Aorta (tissue), 5 donors: ENCODE measurements around the gene OR10H1. TPM values are rescaled to one million over a fixed set of nuclear protein-coding genes. Genes with fewer than 3 reads are reported as not detected.
"Not testable (repeated sequence)": the region's sequence is repeated elsewhere in the genome, so short reads cannot be mapped to it uniquely, and the experiment has no call there.

Source experiments
- ATAC-seq: fragments of 200-7000 bp; cut with Tn5 transposase; one replicate; pipeline ENCODE4 v1.9.1; 2022; ENCODE audit warnings: moderate library complexity; ENCODE audit not compliant: low FRiP score
- DNase-seq, 2 donors: peaks; one replicate each; pipeline ENCODE4 v3.0.0-alpha.2; 2020
- H3K27ac ChIP-seq, 2 donors: one replicate each; pipeline ENCODE4 v1.5.1; 2013; ENCODE audit warnings: low read length in 2 of 2, mild to moderate bottlenecking in 2 of 2, moderate library complexity in 2 of 2, control low read depth in 1 of 2, inconsistent platforms in 1 of 2, low read depth in 1 of 2
- H3K27me3 ChIP-seq, 2 donors: one replicate each; pipeline ENCODE4 v1.6.1; 2013; ENCODE audit warnings: control low read depth in 1 of 2, low read length in 1 of 2, mild to moderate bottlenecking in 1 of 2, moderate library complexity in 1 of 2; ENCODE audit not compliant: insufficient read depth in 2 of 2, control insufficient read depth in 1 of 2
- H3K36me3 ChIP-seq, 2 donors: one replicate each; pipeline ENCODE4 v1.6.1; 2013; ENCODE audit warnings: control low read depth in 1 of 2, low read length in 1 of 2, mild to moderate bottlenecking in 1 of 2; ENCODE audit not compliant: insufficient read depth in 2 of 2, control insufficient read depth in 1 of 2
- H3K4me1 ChIP-seq, 2 donors: one replicate each; pipeline ENCODE4 v1.6.1; 2013; ENCODE audit warnings: low read length in 2 of 2, control low read depth in 1 of 2, mild to moderate bottlenecking in 1 of 2, moderate library complexity in 1 of 2; ENCODE audit not compliant: insufficient read depth in 2 of 2, control insufficient read depth in 1 of 2
- H3K4me3 ChIP-seq, 2 donors: one replicate each; pipeline ENCODE4 v1.5.1; 2013; ENCODE audit warnings: low read length in 2 of 2, control low read depth in 1 of 2, mild to moderate bottlenecking in 1 of 2
- H3K9me3 ChIP-seq: one replicate; pipeline ENCODE4 v1.6.1; 2013; ENCODE audit warnings: mild to moderate bottlenecking, low read length; ENCODE audit not compliant: control insufficient read depth
- WGBS, 2 donors: extraction: QIAGEN DNeasy Blood & Tissue Kit; methylation state at CpG; one replicate each; pipeline ENCODE4 v1.1.7; 2013; 5-methylcytosine and 5-hydroxymethylcytosine counted together
- intact Hi-C, 2 donors: fragments of 100-400 bp; cut with DNase I; formaldehyde crosslinking; loops; one replicate each; pipeline versions ENCODE4 v1.14.2 to v1.15.0; 2022
- long read RNA-seq, 2 donors: library from polyadenylated mRNA; unstranded; transcript quantifications; one replicate each; pipeline ENCODE4 v2.0.0, GENCODE V29; 2020 to 2021
- polyA plus RNA-seq, 2 donors: library from polyadenylated mRNA; stranded (reverse); fragments of 200-250 nt; gene quantifications; one replicate each; pipeline ENCODE4 v1.2.3, GENCODE V29; 2013
- total RNA-seq, 2 donors: library from RNA; stranded (reverse); fragmentation: NEBNext Ultra II Directional; extraction: Animal tissue kit (Norgen Biotek cat#: 25700); gene quantifications; one replicate each; pipeline ENCODE4 v1.2.1, GENCODE V29; 2021
- donor health status: healthy with polysubstance abuse.
- donor health status: Bipolar disorder and iron deficiency.
- donor health status: DM: no; HTN: no; CAD: no.
- donor health status: DM: no; HTN: no; CAD: no.
- donor health status: DM: yes; HTN: yes; CAD: no.

Gene OR10H1, protein sequence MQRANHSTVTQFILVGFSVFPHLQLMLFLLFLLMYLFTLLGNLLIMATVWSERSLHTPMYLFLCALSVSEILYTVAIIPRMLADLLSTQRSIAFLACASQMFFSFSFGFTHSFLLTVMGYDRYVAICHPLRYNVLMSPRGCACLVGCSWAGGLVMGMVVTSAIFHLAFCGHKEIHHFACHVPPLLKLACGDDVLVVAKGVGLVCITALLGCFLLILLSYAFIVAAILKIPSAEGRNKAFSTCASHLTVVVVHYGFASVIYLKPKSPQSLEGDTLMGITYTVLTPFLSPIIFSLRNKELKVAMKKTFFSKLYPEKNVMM
- under 1 TPM in 1 of 2 donors, not detected in 1; 0.10 TPM for total RNA-seq
- not detected for polyA plus RNA-seq
- long read RNA-seq, donor 1: 0 reads
- long read RNA-seq, donor 2: 0 reads

DNA sequence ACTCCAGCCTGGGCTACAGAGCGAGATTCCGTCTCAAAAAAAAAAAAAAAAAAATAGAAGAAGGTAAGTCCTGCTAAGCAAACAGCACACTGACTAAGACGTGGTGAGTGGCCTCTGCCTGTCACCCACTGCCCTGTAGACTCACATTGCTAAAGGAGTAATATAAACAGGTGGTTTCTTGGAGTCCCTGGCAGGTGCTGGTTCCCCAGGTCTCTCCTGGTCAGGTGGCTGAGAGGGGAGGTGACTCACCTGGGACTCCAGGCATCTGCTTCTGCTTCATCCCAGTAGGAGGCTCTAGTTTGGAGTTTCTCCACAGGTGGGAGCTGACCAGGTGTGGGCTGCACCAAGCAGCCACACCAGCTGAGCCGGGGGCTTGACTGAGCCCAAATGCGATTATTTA is at the start of gene OR10H1:
Gene OR10H1 (minus strand): TSS at position 359 of the 400 bp plus-strand sequence. CDS start 7,627 bp downstream, outside the sequence.
- peaks cover 0 to 1% of the 10 kb centered on the region in 2 donors for H3K4me1 ChIP-seq
- H3K27ac ChIP-seq: no peak within 1 kb of the TSS
- intact Hi-C loops: no loop called here
- peaks cover 0 to 3% of the 10 kb centered on the region in 2 donors for H3K27me3 ChIP-seq
- ATAC-seq (no peak), DNase-seq (no peak)
- no peaks in the 10 kb centered on the region for H3K36me3 ChIP-seq
- WGBS, 2 donors: 53 to 61% methylated on average over 4 to 5 of the region's 5 CpGs
- no peak within 1 kb of the TSS for H3K4me3 ChIP-seq
- H3K9me3 ChIP-seq: no peaks in the 10 kb centered on the region

DNA sequence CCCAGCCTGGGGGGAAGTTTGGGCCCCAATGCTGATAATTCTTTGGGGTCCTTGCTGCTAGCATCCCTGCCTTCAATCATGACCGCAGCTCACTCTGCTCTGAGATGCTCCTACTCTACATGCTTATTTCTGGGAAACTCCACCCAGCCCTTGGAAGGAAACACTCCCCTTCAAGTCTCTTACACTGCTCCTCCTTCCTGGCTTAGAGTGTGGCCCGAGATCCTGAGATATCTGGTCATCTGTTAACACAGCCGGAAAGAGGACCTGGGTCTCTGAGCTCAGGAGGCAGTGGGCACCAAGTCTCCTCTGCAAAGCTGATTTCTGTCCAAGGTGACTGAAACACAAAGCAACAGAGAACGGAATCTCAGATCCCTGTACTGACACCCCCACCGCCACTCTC is 49.4 kb upstream of the OR10H1 start:
- 50 to 55% methylated on average over 5 of the region's 5 CpGs for WGBS, 2 donors
- Histone ChIP-seq H3K9me3 (no peaks in the 10 kb centered on the region), H3K4me1 (no peaks in the 10 kb centered on the region), H3K4me3 (no peak overlapping the region), H3K27ac (no peak overlapping the region), H3K27me3 (no peaks in the 10 kb centered on the region), H3K36me3 (no peaks in the 10 kb centered on the region)
- no peak for DNase-seq
- no peak for ATAC-seq
- intact Hi-C loops: loop anchor here (10.0 kb wide), 2 partner anchors 230 to 240 kb away; no protein-coding TSS in a partner anchor

GRCh38 chr19:15863272-15863671 is 47.8 kb upstream of the OR10H1 start:
- 72 to 81% methylated on average over 8 of the region's 8 CpGs for WGBS, 2 donors
- Histone ChIP-seq H3K9me3 (no peaks in the 10 kb centered on the region), H3K27me3 (no peaks in the 10 kb centered on the region), H3K27ac (no peak overlapping the region), H3K4me1 (no peaks in the 10 kb centered on the region), H3K36me3 (no peaks in the 10 kb centered on the region), H3K4me3 (no peak overlapping the region)
- DNase-seq (no peak), ATAC-seq (no peak)
- intact Hi-C loops: loop anchor here (10.0 kb wide), 2 partner anchors 228 to 238 kb away; no protein-coding TSS in a partner anchor

- WGBS, 2 donors: 46 to 52% methylated on average over 7 of the region's 7 CpGs
- Histone ChIP-seq H3K9me3 (no peaks in the 10 kb centered on the region), H3K4me3 (no peak overlapping the region), H3K4me1 (no peaks in the 10 kb centered on the region), H3K36me3 (no peaks in the 10 kb centered on the region), H3K27me3 (no peaks in the 10 kb centered on the region), H3K27ac (no peak overlapping the region)
- DNase-seq (no peak), ATAC-seq (no peak)
- intact Hi-C loops: loop anchor here (10.0 kb wide), 2 partner anchors 228 to 238 kb away; no protein-coding TSS in a partner anchor
These were observed 47.0 kb upstream of the OR10H1 start for GRCh38 chr19:15862444-15862843.

GRCh38 chr19:15860522-15860921 is 45.1 kb upstream of the OR10H1 start:
- intact Hi-C loops: loop anchor here (10.0 kb wide), 2 partner anchors 226 to 236 kb away; no protein-coding TSS in a partner anchor
- no peaks in the 10 kb centered on the region for H3K36me3 ChIP-seq
- no peak overlapping the region for H3K4me3 ChIP-seq
- H3K4me1 ChIP-seq: no peaks in the 10 kb centered on the region
- H3K27me3 ChIP-seq: no peaks in the 10 kb centered on the region
- no peaks in the 10 kb centered on the region for H3K9me3 ChIP-seq
- WGBS, 2 donors: 57 to 61% methylated on average over 6 of the region's 6 CpGs
- DNase-seq: no peak
- no peak for ATAC-seq
- H3K27ac ChIP-seq: no peak overlapping the region

GRCh38 chr19:15859187-15859586 is 43.7 kb upstream of the OR10H1 start:
- WGBS, 2 donors: 71 to 81% methylated on average over 4 to 6 of the region's 6 CpGs
- intact Hi-C loops: no loop called here
- no peak for ATAC-seq
- H3K9me3 ChIP-seq: no peaks in the 10 kb centered on the region
- no peaks in the 10 kb centered on the region for H3K4me1 ChIP-seq
- no peak for DNase-seq
- no peak overlapping the region for H3K4me3 ChIP-seq
- H3K27me3 ChIP-seq: no peaks in the 10 kb centered on the region
- H3K27ac ChIP-seq: no peak overlapping the region
- no peaks in the 10 kb centered on the region for H3K36me3 ChIP-seq

DNA sequence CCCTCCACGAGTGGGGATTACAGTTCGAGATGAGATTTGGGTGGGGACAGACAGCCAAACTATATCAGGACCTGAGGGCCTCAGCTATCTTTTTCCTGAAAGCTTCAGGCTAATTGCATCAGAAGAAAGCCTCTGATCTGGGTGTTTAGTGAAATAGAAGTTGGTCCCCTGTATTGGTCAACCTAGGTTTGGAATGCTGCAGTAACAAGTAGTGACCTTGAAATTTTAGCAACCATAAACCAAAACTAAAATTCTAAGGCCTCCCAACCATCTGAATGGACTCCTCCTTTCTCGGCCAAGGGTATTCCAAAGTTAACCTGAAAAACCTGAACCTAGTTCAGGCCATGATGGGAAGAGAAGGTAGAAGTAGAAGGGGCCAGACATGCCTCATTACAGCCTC is 34.9 kb upstream of the OR10H1 start:
- peaks cover 3% of the 10 kb centered on the region for H3K9me3 ChIP-seq
- H3K36me3 ChIP-seq: no peaks in the 10 kb centered on the region
- WGBS, 2 donors: 74 to 80% methylated on average over 3 of the region's 3 CpGs
- no peaks in the 10 kb centered on the region for H3K4me1 ChIP-seq
- ATAC-seq: no peak
- peaks cover 0 to 2% of the 10 kb centered on the region in 2 donors for H3K27me3 ChIP-seq
- no peak overlapping the region for H3K27ac ChIP-seq
- intact Hi-C loops: no loop called here
- no peak overlapping the region for H3K4me3 ChIP-seq
- no peak for DNase-seq

GRCh38 chr19:15846923-15847322 is 31.5 kb upstream of the OR10H1 start:
- ATAC-seq (no peak), DNase-seq (no peak)
- Histone ChIP-seq H3K27ac (no peak overlapping the region), H3K9me3 (peaks cover 1% of the 10 kb centered on the region), H3K4me1 (no peaks in the 10 kb centered on the region), H3K4me3 (no peak overlapping the region), H3K27me3 (peaks cover 0 to 2% of the 10 kb centered on the region in 2 donors), H3K36me3 (no peaks in the 10 kb centered on the region)
- intact Hi-C loops: no loop called here
- WGBS, 2 donors: 78 to 79% methylated on average over 6 of the region's 6 CpGs

DNA sequence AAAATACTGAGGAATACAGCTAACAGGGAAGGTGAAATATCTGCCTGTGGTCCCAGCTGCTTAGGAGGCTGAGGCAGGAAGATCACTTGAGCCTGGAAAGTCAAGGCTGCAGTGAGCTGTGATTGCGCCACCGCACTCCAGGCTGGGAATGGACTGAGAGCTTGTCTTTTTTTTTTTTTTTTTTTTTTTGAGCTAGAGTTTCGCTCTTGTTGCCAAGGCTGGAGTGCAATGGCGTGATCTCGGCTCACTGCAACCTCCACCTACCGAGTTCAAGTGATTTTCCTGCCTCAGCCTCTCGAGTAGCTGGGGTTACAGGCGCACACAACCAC is 28.4 kb upstream of the OR10H1 start:
- H3K27me3 ChIP-seq, H3K9me3 ChIP-seq, ATAC-seq, H3K27ac ChIP-seq, intact Hi-C loops, H3K4me1 ChIP-seq, H3K36me3 ChIP-seq, H3K4me3 ChIP-seq: not testable (repeated sequence)
- DNase-seq: peak in 1 of 2 donors; percentile 54
- 56% methylated on average over 8 of the region's 8 CpGs for WGBS, 2 donors
